Trophoblast cell (in vitro differentiated cells and primary cell): ENCODE measurements around the gene GON4L.
"Not testable (repeated sequence)": the region's sequence is repeated elsewhere in the genome, so short reads cannot be mapped to it uniquely, and the experiment has no call there.

ENCODE experiments used
- DNase-seq, 2 donors: peaks; one replicate each; pipeline ENCODE4 v3.0.0-alpha.2; 2016
- H2AFZ ChIP-seq: 2 replicates; pipeline ENCODE4 v1.6.1; 2013; ENCODE audit warnings: low read length, moderate library complexity, mild to moderate bottlenecking; ENCODE audit not compliant: insufficient read depth, poor library complexity
- H2AK5ac ChIP-seq: 2 replicates; pipeline ENCODE4 v1.6.1; 2013; ENCODE audit warnings: mild to moderate bottlenecking, low read length
- H2BK120ac ChIP-seq: 2 replicates; pipeline ENCODE4 v1.6.1; 2013; ENCODE audit warnings: low read length, mild to moderate bottlenecking, moderate library complexity; ENCODE audit not compliant: insufficient read depth, poor library complexity
- H2BK12ac ChIP-seq: 2 replicates; pipeline ENCODE4 v1.6.1; 2013; ENCODE audit warnings: mild to moderate bottlenecking, low read length, moderate library complexity
- H2BK5ac ChIP-seq: 2 replicates; pipeline ENCODE4 v1.6.1; 2013; ENCODE audit warnings: low read length, low read depth, moderate library complexity, mild to moderate bottlenecking; ENCODE audit not compliant: poor library complexity
- H3K14ac ChIP-seq: 2 replicates; pipeline ENCODE4 v1.6.1; 2013; ENCODE audit warnings: mild to moderate bottlenecking, low read length
- H3K18ac ChIP-seq: 2 replicates; pipeline ENCODE4 v1.6.1; 2013; ENCODE audit warnings: mild to moderate bottlenecking, low read length
- H3K23ac ChIP-seq: 2 replicates; pipeline ENCODE4 v1.6.1; 2013; ENCODE audit warnings: low read length
- H3K27ac ChIP-seq: 2 replicates; pipeline ENCODE4 v1.5.1; 2013; ENCODE audit warnings: low read depth, mild to moderate bottlenecking, inconsistent platforms, low read length, moderate library complexity
- H3K27me3 ChIP-seq: 2 replicates; pipeline ENCODE4 v1.6.1; 2013; ENCODE audit warnings: inconsistent platforms, mild to moderate bottlenecking, low read length, moderate library complexity; ENCODE audit not compliant: insufficient read depth
- H3K36me3 ChIP-seq, 2 experiments: 1 replicate in 1 of 2; 2 replicates in 1 of 2; pipeline ENCODE4 v1.6.1; 2013; ENCODE audit warnings: low read length in 2 of 2, mild to moderate bottlenecking in 2 of 2, moderate library complexity in 1 of 2; ENCODE audit not compliant: insufficient read depth in 2 of 2, control insufficient read depth in 1 of 2
- H3K4ac ChIP-seq: 2 replicates; pipeline ENCODE4 v1.6.1; 2013; ENCODE audit warnings: low read depth, mild to moderate bottlenecking, low read length, moderate library complexity
- H3K4me1 ChIP-seq, 2 experiments: 1 replicate in 1 of 2; 2 replicates in 1 of 2; pipeline ENCODE4 v1.6.1; 2013; ENCODE audit warnings: low read length in 2 of 2, mild to moderate bottlenecking in 2 of 2, moderate library complexity in 1 of 2; ENCODE audit not compliant: insufficient read depth in 2 of 2, control insufficient read depth in 1 of 2
- H3K4me2 ChIP-seq: 2 replicates; pipeline ENCODE4 v1.6.1; 2013; ENCODE audit warnings: inconsistent platforms, mild to moderate bottlenecking, low read length, moderate library complexity
- H3K4me3 ChIP-seq: 2 replicates; pipeline ENCODE4 v1.5.1; 2013; ENCODE audit warnings: mild to moderate bottlenecking, low read depth, low read length, inconsistent platforms
- H3K79me1 ChIP-seq: one replicate; pipeline ENCODE4 v1.6.1; 2013; ENCODE audit warnings: low read length
- H3K79me2 ChIP-seq: 2 replicates; pipeline ENCODE4 v1.6.1; 2013; ENCODE audit warnings: low read length, mild to moderate bottlenecking; ENCODE audit not compliant: control insufficient read depth, insufficient read depth, poor library complexity
- H3K9ac ChIP-seq: 2 replicates; pipeline ENCODE4 v1.6.1; 2013; ENCODE audit warnings: mild to moderate bottlenecking, low read length
- H3K9me3 ChIP-seq: 2 replicates; pipeline ENCODE4 v1.6.1; 2013; ENCODE audit warnings: low read depth, mild to moderate bottlenecking, control low read depth, inconsistent platforms, low read length; ENCODE audit not compliant: insufficient read depth
- H4K12ac ChIP-seq: 2 replicates; pipeline ENCODE4 v1.6.1; 2013; ENCODE audit warnings: low read depth, mild to moderate bottlenecking, low read length, moderate library complexity
- H4K8ac ChIP-seq: 2 replicates; pipeline ENCODE4 v1.6.1; 2013; ENCODE audit warnings: low read depth, mild to moderate bottlenecking, low read length, moderate library complexity
- H4K91ac ChIP-seq: one replicate; pipeline ENCODE4 v1.6.1; 2013; ENCODE audit warnings: low read depth, mild to moderate bottlenecking, low read length, moderate library complexity
- WGBS: extraction: QIAGEN DNeasy Blood & Tissue Kit; methylation state at CpG from one replicate; pipeline ENCODE4 v1.1.7; 2013; ENCODE audit warnings: missing lambda C conversion rate; ENCODE audit not compliant: insufficient read length, insufficient coverage; ENCODE audit errors: extremely low coverage; 5-methylcytosine and 5-hydroxymethylcytosine counted together

Gene GON4L

DNA sequence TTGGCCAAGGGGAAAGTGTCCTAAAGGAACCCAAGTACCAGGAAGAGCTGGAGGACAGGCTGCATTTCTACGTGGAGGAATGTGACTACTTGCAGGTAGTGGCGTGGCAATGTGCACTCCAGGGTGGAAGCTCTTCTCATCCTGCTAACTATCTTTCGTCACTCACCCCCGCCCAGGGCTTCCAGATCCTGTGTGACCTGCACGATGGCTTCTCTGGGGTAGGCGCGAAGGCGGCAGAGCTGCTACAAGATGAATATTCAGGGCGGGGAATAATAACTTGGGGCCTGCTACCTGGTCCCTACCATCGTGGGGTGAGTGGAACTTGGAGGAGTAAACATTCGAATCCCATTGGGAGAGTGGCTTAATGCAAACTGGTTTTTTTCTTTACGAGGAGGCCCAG, 109.4 kb downstream of the GON4L start:
- peaks cover 27 to 32% of the 10 kb centered on the region in 2 experiments for H3K36me3 ChIP-seq
- no CpG with 5 or more reads among the region's 12 CpGs for WGBS
- H3K4me1 ChIP-seq, H3K18ac ChIP-seq, H2AFZ ChIP-seq, H4K91ac ChIP-seq, H2BK5ac ChIP-seq, H2BK120ac ChIP-seq, H3K27ac ChIP-seq, H2AK5ac ChIP-seq, H3K4me2 ChIP-seq, H3K23ac ChIP-seq, H3K4me3 ChIP-seq, H3K9me3 ChIP-seq, DNase-seq, H2BK12ac ChIP-seq, H3K9ac ChIP-seq, H3K14ac ChIP-seq, H4K12ac ChIP-seq, H3K4ac ChIP-seq, H4K8ac ChIP-seq, H3K79me2 ChIP-seq, H3K79me1 ChIP-seq, H3K27me3 ChIP-seq: not testable (repeated sequence)

DNA sequence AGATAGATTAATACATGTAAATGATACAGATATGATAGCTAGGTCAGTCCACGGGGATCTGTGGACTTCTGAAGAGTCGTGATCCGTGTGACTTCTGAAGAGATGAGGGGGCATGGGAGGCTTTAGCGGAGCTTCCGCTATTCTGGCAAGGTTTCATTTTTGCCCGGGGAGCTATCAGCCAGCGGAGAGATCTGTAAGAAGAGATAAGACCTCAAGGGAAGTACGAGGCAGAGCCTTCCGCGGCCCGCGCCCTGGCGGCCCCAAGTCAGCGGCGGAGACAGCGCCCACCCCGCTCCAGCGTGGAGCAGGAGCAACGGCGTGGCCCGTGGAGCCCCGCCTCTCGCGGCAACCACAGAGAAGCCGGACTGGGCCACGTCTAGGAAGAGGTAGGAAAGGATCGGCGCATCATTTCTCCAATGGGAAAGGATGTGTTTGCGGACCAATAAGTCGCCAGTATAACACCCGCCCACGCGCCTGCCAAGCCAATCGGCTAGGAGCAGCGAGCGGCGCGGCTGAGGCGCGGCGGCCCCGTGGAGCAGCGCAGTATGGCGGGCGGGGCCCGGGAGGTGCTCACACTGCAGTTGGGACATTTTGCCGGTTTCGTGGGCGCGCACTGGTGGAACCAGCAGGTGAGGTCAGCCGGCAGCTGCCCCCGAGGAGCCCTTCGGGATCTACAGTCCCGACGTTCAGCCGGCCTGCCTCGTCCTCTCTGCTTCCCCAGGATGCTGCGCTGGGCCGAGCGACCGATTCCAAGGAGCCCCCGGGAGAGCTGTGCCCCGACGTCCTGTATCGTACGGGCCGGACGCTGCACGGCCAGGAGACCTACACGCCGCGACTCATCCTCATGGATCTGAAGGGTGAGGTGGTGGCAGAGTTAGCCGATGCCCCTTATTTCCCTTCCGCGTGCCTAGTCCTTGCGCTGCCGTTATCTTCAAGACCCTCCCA, 111.5 kb downstream of the GON4L start:
- not testable (repeated sequence) for H2AK5ac ChIP-seq, H3K4me1 ChIP-seq

DNA sequence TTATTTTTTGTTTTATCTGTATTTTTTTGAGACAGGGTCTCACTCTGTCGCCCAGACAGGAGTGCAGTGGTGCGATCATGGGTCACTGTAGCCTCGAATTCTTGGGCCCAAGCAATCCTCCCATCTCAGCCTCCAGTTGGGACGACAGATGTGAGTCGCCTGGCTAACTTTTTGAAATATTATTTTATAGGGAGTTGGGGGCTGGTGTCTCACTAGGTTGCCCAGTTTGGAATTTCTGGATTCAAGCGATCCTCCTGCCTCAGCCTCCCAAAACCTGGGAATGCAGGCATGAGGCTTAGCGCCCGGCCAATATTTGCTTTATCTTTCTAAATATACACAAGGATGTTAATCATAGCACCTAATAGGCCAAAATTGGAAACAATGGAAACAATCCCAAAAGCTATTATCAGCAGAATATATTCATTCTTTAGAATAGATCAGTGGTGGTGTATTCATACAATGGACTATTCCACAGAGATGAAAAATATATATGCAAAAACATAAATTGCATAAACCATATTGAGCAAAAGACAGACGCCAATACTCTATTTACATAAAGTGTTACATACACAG, 112.2 kb downstream of the GON4L start:
- no CpG with 5 or more reads among the region's 9 CpGs for WGBS
- H3K27me3 ChIP-seq = no peaks in the 10 kb centered on the region
- H4K91ac ChIP-seq = no peak overlapping the region
- H2AFZ ChIP-seq = peak overlapping the region; percentile 79
- H3K18ac ChIP-seq = no peak overlapping the region
- H2BK5ac ChIP-seq = no peak overlapping the region
- H3K4me1 ChIP-seq = no peaks in the 10 kb centered on the region
- H3K79me1 ChIP-seq = peaks cover 3% of the 10 kb centered on the region
- peak overlapping the region; percentile 86 for H3K4me2 ChIP-seq
- no peaks in the 10 kb centered on the region for H3K9me3 ChIP-seq
- no peak overlapping the region for H3K23ac ChIP-seq
- no peak overlapping the region for H4K12ac ChIP-seq
- H2AK5ac ChIP-seq = no peak overlapping the region
- no peak overlapping the region for H3K4ac ChIP-seq
- peaks cover 2% of the 10 kb centered on the region for H3K79me2 ChIP-seq
- no peak overlapping the region for H3K4me3 ChIP-seq
- H3K27ac ChIP-seq = peak overlapping the region; percentile 51
- H2BK120ac ChIP-seq = no peak overlapping the region
- DNase-seq = no peak
- H4K8ac ChIP-seq = peak overlapping the region; percentile 74
- no peak overlapping the region for H2BK12ac ChIP-seq
- H3K36me3 ChIP-seq = peaks cover 10 to 18% of the 10 kb centered on the region in 2 experiments
- no peak overlapping the region for H3K9ac ChIP-seq
- H3K14ac ChIP-seq = no peak overlapping the region

More for the DNA sequence above, 111.5 kb downstream of the GON4L start:
- peak overlapping the region; percentile 93 for H4K12ac ChIP-seq
- H3K9me3 ChIP-seq, H3K23ac ChIP-seq, H3K27me3 ChIP-seq, H3K18ac ChIP-seq, H3K79me1 ChIP-seq, H2BK120ac ChIP-seq, H3K79me2 ChIP-seq, H2BK12ac ChIP-seq: not testable (repeated sequence)
- DNase-seq = peak; percentile 95
- peak overlapping the region; percentile 51 for H3K27ac ChIP-seq
- H3K4me3 ChIP-seq = peak overlapping the region; percentile 72
- H2BK5ac ChIP-seq = peak overlapping the region; percentile 64
- H3K9ac ChIP-seq = peak overlapping the region; percentile 85
- peak overlapping the region; percentile 79 for H2AFZ ChIP-seq
- H3K36me3 ChIP-seq = peaks cover 14 to 19% of the 10 kb centered on the region in 2 experiments
- peak overlapping the region; percentile 86 for H3K4me2 ChIP-seq
- peak overlapping the region; percentile 87 for H4K8ac ChIP-seq
- no CpG with 5 or more reads among the region's 77 CpGs for WGBS
- H3K4ac ChIP-seq = peak overlapping the region; percentile 64
- peak overlapping the region; percentile 35 for H3K14ac ChIP-seq
- H4K91ac ChIP-seq = peak overlapping the region; percentile 39

GRCh38 chr1:155741908-155742307, 115.1 kb downstream of the GON4L start:
- Histone ChIP-seq H4K8ac (no peak overlapping the region), H3K27ac (no peak overlapping the region), H2BK120ac (no peak overlapping the region), H2BK5ac (no peak overlapping the region), H2AFZ (no peak overlapping the region), H2AK5ac (no peak overlapping the region), H4K91ac (no peak overlapping the region), H3K4me3 (no peak overlapping the region), H3K4ac (no peak overlapping the region), H3K4me1 (no peaks in the 10 kb centered on the region), H2BK12ac (no peak overlapping the region), H4K12ac (no peak overlapping the region), H3K9me3 (no peaks in the 10 kb centered on the region), H3K9ac (no peak overlapping the region), H3K18ac (no peak overlapping the region), H3K27me3 (no peaks in the 10 kb centered on the region), H3K14ac (no peak overlapping the region), H3K23ac (no peak overlapping the region), H3K4me2 (no peak overlapping the region), H3K79me1 (peaks cover 3% of the 10 kb centered on the region), H3K36me3 (peaks cover 7% of the 10 kb centered on the region in 2 experiments), H3K79me2 (peaks cover 2% of the 10 kb centered on the region)
- no CpG with 5 or more reads among the region's 10 CpGs for WGBS
- DNase-seq = no peak
